ENCODE data around the gene CA5A. TPM values are rescaled to one million over a fixed set of nuclear protein-coding genes. Genes with fewer than 3 reads are reported as not detected.

Gene CA5A
- total RNA-seq, 4 donors from 2014 or later, result not detected

DNA sequence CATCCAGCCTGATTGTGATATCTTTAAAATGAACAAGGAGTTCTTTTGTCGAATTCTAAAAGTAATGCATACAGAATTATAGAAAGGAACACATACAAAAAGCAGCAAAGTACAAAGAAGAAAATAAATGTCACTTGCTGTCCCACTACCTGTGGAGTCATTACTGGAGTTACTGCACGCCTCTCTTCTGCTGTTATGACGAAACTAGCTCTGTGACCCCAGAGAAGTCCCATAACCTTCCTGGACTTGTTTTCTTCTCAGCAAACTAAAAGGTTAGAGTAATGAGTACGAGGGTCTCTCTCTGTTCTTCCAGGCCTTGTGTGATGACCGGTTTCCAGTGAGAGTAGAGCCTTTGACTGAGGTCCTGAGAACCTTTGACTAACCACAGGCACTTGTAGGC is 41.8 kb upstream of the CA5A start:
- no peak for ATAC-seq (ENCODE audit: low FRiP score)
- TF ChIP-seq CTCF (IDR thresholded peaks at IDR 0.05), result no peak
- no peak for DNase-seq (ENCODE audit: low spot score)

- ATAC-seq (ENCODE audit: low FRiP score) (no peak), DNase-seq (ENCODE audit: low spot score) (no peak)
- no peak for TF ChIP-seq CTCF (IDR thresholded peaks at IDR 0.05)
Measured at GRCh38 chr16:87976665-87977064, 40.3 kb upstream of the CA5A start.

- TF ChIP-seq CTCF (IDR thresholded peaks at IDR 0.05), result no peak
- DNase-seq (ENCODE audit: low spot score) (no peak), ATAC-seq (ENCODE audit: low FRiP score) (no peak)
Measured at GRCh38 chr16:87974178-87974577, 37.8 kb upstream of the CA5A start.

DNA sequence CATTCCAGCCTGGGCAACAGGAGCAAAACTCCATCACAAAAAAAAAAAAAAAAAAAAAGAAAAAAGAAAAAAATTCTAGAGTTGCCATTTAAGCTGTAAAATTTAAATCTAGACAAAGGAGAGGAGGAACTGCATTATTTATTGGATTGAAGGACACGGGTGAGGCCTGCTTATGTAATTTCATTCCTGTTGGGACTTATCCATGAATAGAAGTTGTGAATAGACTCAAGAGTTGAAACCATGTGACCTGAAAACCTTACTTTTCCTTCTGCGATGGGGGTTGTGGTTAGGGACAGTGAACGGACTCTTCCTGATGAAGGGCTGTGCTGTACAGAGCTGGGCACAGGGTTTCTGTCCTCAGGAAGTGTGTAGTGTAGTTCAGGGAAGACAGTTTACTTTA is 37.4 kb upstream of the CA5A start:
- ATAC-seq (ENCODE audit: low FRiP score), result no peak
- TF ChIP-seq CTCF (IDR thresholded peaks at IDR 0.05), result no peak
- no peak for DNase-seq (ENCODE audit: low spot score)

DNA sequence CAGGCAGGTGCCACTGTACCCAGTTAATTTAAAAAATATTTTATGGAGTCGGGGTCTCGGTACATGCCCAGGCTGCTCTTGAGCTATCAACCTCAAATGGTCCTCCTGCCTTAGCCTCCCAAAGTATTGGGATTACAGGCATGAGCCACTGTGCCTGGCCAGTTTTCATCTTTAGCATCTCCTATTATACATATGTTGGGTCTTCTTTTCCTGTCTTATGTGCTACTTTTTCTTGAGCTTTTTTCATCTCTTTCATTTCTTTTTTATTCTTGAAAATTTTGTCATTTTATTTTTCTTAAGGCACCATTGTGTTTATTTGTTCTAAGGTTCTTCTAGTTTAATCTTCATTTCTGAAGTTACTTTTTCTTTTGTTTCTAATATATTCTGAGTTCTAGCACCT is 35.6 kb upstream of the CA5A start:
- no peak for ATAC-seq (ENCODE audit: low FRiP score)
- no peak for DNase-seq (ENCODE audit: low spot score)
- TF ChIP-seq CTCF (IDR thresholded peaks at IDR 0.05), result no peak

DNA sequence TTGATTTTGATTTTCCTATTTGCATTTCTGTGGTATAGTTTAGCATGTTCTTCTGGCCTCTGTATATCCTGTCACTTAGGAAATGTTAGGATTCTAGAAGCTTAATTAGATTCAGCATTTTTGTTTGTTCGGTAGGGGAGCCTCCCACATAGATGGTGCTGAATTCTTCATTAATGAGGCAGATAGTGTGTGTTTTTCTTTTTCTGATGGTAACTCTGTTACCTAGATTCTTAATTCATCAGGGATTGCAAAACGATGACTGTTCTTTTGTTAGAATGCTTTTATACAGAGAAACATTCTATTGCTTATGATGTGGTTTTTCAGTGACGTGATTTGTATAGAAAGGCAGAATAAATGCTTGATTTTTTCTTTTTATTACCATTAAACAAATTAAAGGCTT is 33.9 kb upstream of the CA5A start:
- DNase-seq (ENCODE audit: low spot score) (no peak), ATAC-seq (ENCODE audit: low FRiP score) (no peak)
- no peak for TF ChIP-seq CTCF (IDR thresholded peaks at IDR 0.05)

- DNase-seq (ENCODE audit: low spot score) (no peak), ATAC-seq (ENCODE audit: low FRiP score) (no peak)
- no peak for TF ChIP-seq CTCF (IDR thresholded peaks at IDR 0.05)
Measured at GRCh38 chr16:87968541-87968940, 32.2 kb upstream of the CA5A start.

Data from omental fat pad (tissue), 4 donors.